Nephron progenitor cell (in vitro differentiated cells): ENCODE data around the gene C2CD4D.
"Not testable (repeated sequence)": the region's sequence is repeated elsewhere in the genome, so short reads cannot be mapped to it uniquely, and the experiment has no call there.

Experiments
- DNase-seq: peaks from one replicate; pipeline ENCODE4 v3.0.0; 2021
- H3K27ac Mint-ChIP-seq: 2 replicates; pipeline ENCODE4 v1.8.0; 2021; ENCODE audit warnings: mild to moderate bottlenecking, moderate library complexity, mixed read lengths
- H3K27me3 Mint-ChIP-seq: 2 replicates; pipeline ENCODE4 v1.8.0; 2021; ENCODE audit warnings: mild to moderate bottlenecking, low read depth, mixed read lengths; ENCODE audit not compliant: poor library complexity
- H3K36me3 Mint-ChIP-seq: 2 replicates; pipeline ENCODE4 v1.8.0; 2021; ENCODE audit warnings: low read depth, mixed read lengths
- H3K4me1 Mint-ChIP-seq: 2 replicates; pipeline ENCODE4 v1.8.0; 2021; ENCODE audit warnings: mixed read lengths
- H3K4me3 Mint-ChIP-seq: 2 replicates; pipeline ENCODE4 v1.8.0; 2021; ENCODE audit warnings: mild to moderate bottlenecking, moderate library complexity, mixed read lengths
- H3K9me3 Mint-ChIP-seq: 2 replicates; pipeline ENCODE4 v1.8.0; 2021; ENCODE audit warnings: mild to moderate bottlenecking, moderate library complexity, mixed read lengths
- CTCF ChIP-seq: fragments of 200-600 bp; sonication (generic); IDR thresholded peaks from 2 replicates; pipeline ENCODE4 v1.5.0; 2021; ENCODE audit warnings: antibody characterized with exemption

Gene C2CD4D

GRCh38 chr1:151858886-151859665 lies 19.5 kb upstream of the C2CD4D start:
- H3K4me3 Mint-ChIP-seq = no peak overlapping the region
- no peak overlapping the region for H3K27ac Mint-ChIP-seq
- no peak for DNase-seq
- H3K36me3 Mint-ChIP-seq = no peaks in the 10 kb centered on the region
- peaks cover 26% of the 10 kb centered on the region for H3K27me3 Mint-ChIP-seq
- no peak for TF ChIP-seq CTCF
- no peaks in the 10 kb centered on the region for H3K9me3 Mint-ChIP-seq
- no peaks in the 10 kb centered on the region for H3K4me1 Mint-ChIP-seq

GRCh38 chr1:151858030-151858746 lies 18.6 kb upstream of the C2CD4D start:
- DNase-seq = no peak
- Mint-ChIP-seq H3K27me3 (peaks cover 31% of the 10 kb centered on the region), H3K27ac (no peak overlapping the region), H3K4me1 (no peaks in the 10 kb centered on the region), H3K36me3 (no peaks in the 10 kb centered on the region), H3K9me3 (no peaks in the 10 kb centered on the region), H3K4me3 (no peak overlapping the region)
- TF ChIP-seq CTCF = no peak

- Mint-ChIP-seq H3K4me1 (no peaks in the 10 kb centered on the region), H3K9me3 (no peaks in the 10 kb centered on the region), H3K4me3 (no peak overlapping the region), H3K27me3 (peaks cover 42% of the 10 kb centered on the region), H3K27ac (no peak overlapping the region), H3K36me3 (no peaks in the 10 kb centered on the region)
- no peak for DNase-seq
- no peak for TF ChIP-seq CTCF
Observed at GRCh38 chr1:151855933-151856332, 16.3 kb upstream of the C2CD4D start.

GRCh38 chr1:151855516-151855915 lies 15.9 kb upstream of the C2CD4D start:
- not testable (repeated sequence) for H3K4me1 Mint-ChIP-seq, H3K36me3 Mint-ChIP-seq, DNase-seq, H3K27ac Mint-ChIP-seq, H3K4me3 Mint-ChIP-seq, H3K9me3 Mint-ChIP-seq
- peaks cover 38% of the 10 kb centered on the region for H3K27me3 Mint-ChIP-seq

- Mint-ChIP-seq H3K4me1 (no peaks in the 10 kb centered on the region), H3K9me3 (no peaks in the 10 kb centered on the region), H3K4me3 (no peak overlapping the region), H3K27me3 (peaks cover 33% of the 10 kb centered on the region), H3K36me3 (no peaks in the 10 kb centered on the region), H3K27ac (no peak overlapping the region)
- DNase-seq = no peak
- no peak for TF ChIP-seq CTCF
Observed at GRCh38 chr1:151854658-151855057, 15.0 kb upstream of the C2CD4D start.

- Mint-ChIP-seq H3K4me1 (no peaks in the 10 kb centered on the region), H3K27ac (no peak within 1 kb of the TSS), H3K36me3 (no peaks in the 10 kb centered on the region), H3K4me3 (no peak within 1 kb of the TSS), H3K9me3 (no peaks in the 10 kb centered on the region), H3K27me3 (peaks cover 32% of the 10 kb centered on the region)
- DNase-seq = no peak
- no peak for TF ChIP-seq CTCF
Observed at GRCh38 chr1:151853411-151853943, 13.9 kb upstream of the C2CD4D start, which contains the start of gene THEM5. Gene THEM5 (minus strand): TSS chr1:151853712. CDS start chr1:151853565, 147 bp downstream.
